IPS-20b (cell line): ENCODE data around the gene SMU1.

ENCODE experiments used
- H3K27ac ChIP-seq: one replicate; pipeline ENCODE4 v1.5.1; 2013; ENCODE audit warnings: low read length
- H3K27me3 ChIP-seq: 2 replicates; pipeline ENCODE4 v1.6.1; 2013; ENCODE audit warnings: mild to moderate bottlenecking, low read length, inconsistent platforms; ENCODE audit not compliant: insufficient read depth
- H3K36me3 ChIP-seq: 2 replicates; pipeline ENCODE4 v1.6.1; 2013; ENCODE audit warnings: low read depth, mild to moderate bottlenecking, inconsistent platforms, low read length, moderate library complexity; ENCODE audit not compliant: insufficient read depth
- H3K4me1 ChIP-seq: 2 replicates; pipeline ENCODE4 v1.6.1; 2013; ENCODE audit warnings: mild to moderate bottlenecking, control low read depth, inconsistent platforms, low read length, moderate library complexity; ENCODE audit not compliant: insufficient read depth
- H3K4me3 ChIP-seq: 2 replicates; pipeline ENCODE4 v1.5.1; 2013; ENCODE audit warnings: mild to moderate bottlenecking, low read length, inconsistent platforms
- H3K9ac ChIP-seq: 2 replicates; pipeline ENCODE4 v1.6.1; 2013; ENCODE audit warnings: low read depth, mild to moderate bottlenecking, inconsistent platforms, low read length, moderate library complexity
- H3K9me3 ChIP-seq: 2 replicates; pipeline ENCODE4 v1.6.1; 2013; ENCODE audit warnings: mild to moderate bottlenecking, low read depth, low read length, inconsistent platforms; ENCODE audit not compliant: insufficient read depth

The SMU1 gene

GRCh38 chr9:33076046-33077004, at the start of gene SMU1:
Gene SMU1 (minus strand): TSS chr9:33076674. CDS start chr9:33076608, 66 bp downstream.
- Histone ChIP-seq H3K4me1 (no peaks in the 10 kb centered on the region), H3K9ac (peak within 1 kb of the TSS; percentile 95), H3K9me3 (no peaks in the 10 kb centered on the region), H3K27ac (peak within 1 kb of the TSS; percentile 22), H3K27me3 (no peaks in the 10 kb centered on the region), H3K36me3 (peaks cover 30% of the 10 kb centered on the region), H3K4me3 (peak within 1 kb of the TSS; percentile 90)

GRCh38 chr9:33125461-33125860, 49.0 kb upstream of the SMU1 start:
- no peaks in the 10 kb centered on the region for H3K27me3 ChIP-seq
- H3K27ac ChIP-seq, result no peak overlapping the region
- no peak overlapping the region for H3K4me3 ChIP-seq
- no peaks in the 10 kb centered on the region for H3K9me3 ChIP-seq
- no peak overlapping the region for H3K9ac ChIP-seq
- no peaks in the 10 kb centered on the region for H3K36me3 ChIP-seq
- no peaks in the 10 kb centered on the region; the same call in 1 of the 2 replicates for H3K4me1 ChIP-seq

DNA sequence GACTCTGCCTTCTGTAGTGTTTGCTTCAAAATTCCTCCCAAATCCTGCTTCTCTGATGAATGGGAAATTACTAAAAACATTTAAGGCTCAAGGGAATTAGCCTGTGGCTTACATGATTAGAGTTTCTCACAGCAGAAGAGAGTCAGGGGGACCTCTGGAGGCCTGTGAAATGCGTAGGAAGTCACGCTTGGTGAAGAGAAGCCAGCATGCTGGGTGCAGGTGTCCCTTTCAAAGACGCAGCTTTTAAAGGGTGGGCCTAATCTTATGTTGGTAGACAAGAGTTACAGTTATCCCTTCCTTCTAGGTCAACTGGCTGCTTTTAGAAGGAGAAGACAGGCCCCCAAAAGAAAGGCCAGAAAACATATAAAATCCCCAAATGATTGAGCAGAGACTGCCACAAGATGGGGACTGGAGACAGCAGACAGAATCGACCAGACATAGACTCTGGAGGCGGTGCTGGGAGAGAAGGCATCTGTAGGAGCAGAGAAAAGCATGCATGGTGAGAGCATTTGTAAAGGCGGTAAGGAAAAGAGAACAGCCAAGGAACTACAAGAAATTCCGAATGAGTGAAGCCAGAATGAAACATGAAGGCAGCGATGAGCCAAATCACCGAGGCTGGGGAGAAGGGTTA, 48.4 kb upstream of the SMU1 start:
- Histone ChIP-seq H3K4me3 (no peak overlapping the region), H3K27ac (no peak overlapping the region), H3K36me3 (no peaks in the 10 kb centered on the region)

GRCh38 chr9:33124046-33124445, 47.6 kb upstream of the SMU1 start:
- H3K9ac ChIP-seq, result no peak overlapping the region
- no peaks in the 10 kb centered on the region for H3K36me3 ChIP-seq
- H3K4me3 ChIP-seq, result no peak overlapping the region
- H3K4me1 ChIP-seq, result no peaks in the 10 kb centered on the region; the same call in 1 of the 2 replicates
- H3K27ac ChIP-seq, result no peak overlapping the region
- H3K9me3 ChIP-seq, result no peaks in the 10 kb centered on the region
- no peaks in the 10 kb centered on the region for H3K27me3 ChIP-seq

More for the DNA sequence above, 48.4 kb upstream of the SMU1 start:
- no peak overlapping the region for H3K9ac ChIP-seq
- H3K27me3 ChIP-seq, result no peaks in the 10 kb centered on the region
- H3K9me3 ChIP-seq, result no peaks in the 10 kb centered on the region
- H3K4me1 ChIP-seq, result no peaks in the 10 kb centered on the region; the same call in 1 of the 2 replicates

DNA sequence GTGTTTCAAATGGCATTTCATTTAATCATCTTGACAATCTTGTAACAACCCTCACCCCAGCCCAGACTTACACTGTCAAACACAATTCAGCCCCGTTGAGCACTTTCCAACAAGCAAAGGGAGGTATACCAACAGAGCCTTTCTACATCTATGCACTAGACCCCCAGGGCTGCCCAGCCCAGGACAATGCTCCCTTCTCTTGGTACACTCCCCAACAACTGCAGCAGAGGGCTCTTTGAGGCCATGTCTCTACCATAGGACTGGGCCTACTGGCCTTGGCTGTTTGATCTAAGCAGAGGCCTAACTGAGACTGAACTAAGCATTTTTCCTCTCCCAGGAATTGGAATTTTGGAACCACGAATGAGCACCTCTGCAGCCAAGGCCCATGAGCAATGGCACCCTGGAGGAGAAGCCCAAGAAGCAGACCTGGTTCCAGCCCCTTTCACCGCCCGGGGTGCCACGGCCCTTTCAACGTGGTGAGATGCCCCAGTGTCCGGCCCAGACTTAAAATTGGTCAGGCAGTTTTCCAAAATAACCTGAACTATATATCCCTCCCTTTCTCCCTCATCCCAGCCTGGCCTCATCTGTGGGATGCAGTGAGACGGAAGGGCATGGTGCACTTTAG, 47.0 kb upstream of the SMU1 start:
- Histone ChIP-seq H3K27me3 (no peaks in the 10 kb centered on the region), H3K4me3 (no peak overlapping the region), H3K9ac (no peak overlapping the region), H3K36me3 (no peaks in the 10 kb centered on the region), H3K9me3 (no peaks in the 10 kb centered on the region), H3K4me1 (no peaks in the 10 kb centered on the region; the same call in 1 of the 2 replicates), H3K27ac (no peak overlapping the region)

- no peaks in the 10 kb centered on the region for H3K36me3 ChIP-seq
- H3K27ac ChIP-seq, result no peak overlapping the region
- H3K4me3 ChIP-seq, result no peak overlapping the region
- H3K9ac ChIP-seq, result no peak overlapping the region
- no peaks in the 10 kb centered on the region for H3K9me3 ChIP-seq
- H3K4me1 ChIP-seq, result no peaks in the 10 kb centered on the region; the same call in 1 of the 2 replicates
- H3K27me3 ChIP-seq, result no peaks in the 10 kb centered on the region
Measured at GRCh38 chr9:33120620-33121019, 44.1 kb upstream of the SMU1 start.

- H3K27me3 ChIP-seq, result no peaks in the 10 kb centered on the region
- H3K9ac ChIP-seq, result no peak overlapping the region
- no peak overlapping the region for H3K27ac ChIP-seq
- H3K4me3 ChIP-seq, result no peak overlapping the region
- H3K9me3 ChIP-seq, result no peaks in the 10 kb centered on the region
- H3K4me1 ChIP-seq, result no peaks in the 10 kb centered on the region
- H3K36me3 ChIP-seq, result no peaks in the 10 kb centered on the region
Measured at GRCh38 chr9:33117796-33118195, 41.3 kb upstream of the SMU1 start.

DNA sequence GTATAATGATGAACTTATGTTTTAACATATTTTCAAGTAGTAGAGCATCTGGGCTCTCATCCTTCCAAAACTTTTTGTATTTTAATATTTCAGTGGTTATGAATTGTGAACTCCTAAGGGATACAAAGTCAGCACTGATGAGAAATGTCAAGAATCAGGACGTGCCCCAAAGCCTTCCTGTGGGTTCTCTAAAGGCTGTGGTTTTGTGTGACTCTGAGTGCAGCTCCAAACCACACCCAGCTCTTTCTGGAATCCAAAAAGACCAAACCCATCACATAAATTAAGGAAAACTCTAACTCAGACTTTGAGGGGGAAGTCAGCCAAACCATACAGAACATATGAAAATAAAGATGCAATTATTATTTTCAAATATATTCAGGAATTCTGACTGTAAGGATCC, 40.8 kb upstream of the SMU1 start:
- H3K27me3 ChIP-seq, result no peaks in the 10 kb centered on the region
- no peaks in the 10 kb centered on the region for H3K36me3 ChIP-seq
- H3K4me3 ChIP-seq, result no peak overlapping the region
- no peaks in the 10 kb centered on the region for H3K4me1 ChIP-seq
- no peak overlapping the region for H3K27ac ChIP-seq
- H3K9me3 ChIP-seq, result no peaks in the 10 kb centered on the region
- no peak overlapping the region for H3K9ac ChIP-seq

- H3K36me3 ChIP-seq, result no peaks in the 10 kb centered on the region
- peaks cover 2% of the 10 kb centered on the region; the same call in 1 of the 2 replicates for H3K4me1 ChIP-seq
Measured at GRCh38 chr9:33116860-33117259, 40.4 kb upstream of the SMU1 start.

DNA sequence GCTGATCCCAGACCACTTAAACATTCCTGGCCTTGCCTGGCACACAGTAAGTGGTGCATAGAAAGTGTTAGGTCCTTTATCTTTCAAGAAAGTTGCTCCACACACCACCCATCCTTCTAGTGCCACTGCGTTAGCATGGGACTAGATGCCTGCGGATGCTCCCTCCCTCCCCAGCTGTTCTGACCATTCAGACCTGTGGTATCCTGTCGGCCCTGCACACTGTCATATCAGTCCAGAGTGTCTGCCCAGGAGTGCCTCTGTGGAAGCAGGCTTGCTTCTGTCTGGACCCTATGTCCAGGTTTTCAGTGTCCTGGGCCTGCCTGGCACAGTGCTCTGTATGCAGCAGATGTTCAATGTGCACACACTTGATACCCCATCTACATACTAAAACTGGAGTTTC, 38.3 kb upstream of the SMU1 start:
- Histone ChIP-seq H3K9me3 (no peaks in the 10 kb centered on the region), H3K36me3 (no peaks in the 10 kb centered on the region), H3K27ac (no peak overlapping the region), H3K4me1 (peaks cover 3% of the 10 kb centered on the region; the same call in 1 of the 2 replicates), H3K9ac (no peak overlapping the region), H3K27me3 (no peaks in the 10 kb centered on the region), H3K4me3 (no peak overlapping the region)

More at GRCh38 chr9:33116860-33117259, 40.4 kb upstream of the SMU1 start:
- Histone ChIP-seq H3K27ac (no peak overlapping the region), H3K27me3 (no peaks in the 10 kb centered on the region), H3K4me3 (no peak overlapping the region), H3K9ac (no peak overlapping the region), H3K9me3 (no peaks in the 10 kb centered on the region)

DNA sequence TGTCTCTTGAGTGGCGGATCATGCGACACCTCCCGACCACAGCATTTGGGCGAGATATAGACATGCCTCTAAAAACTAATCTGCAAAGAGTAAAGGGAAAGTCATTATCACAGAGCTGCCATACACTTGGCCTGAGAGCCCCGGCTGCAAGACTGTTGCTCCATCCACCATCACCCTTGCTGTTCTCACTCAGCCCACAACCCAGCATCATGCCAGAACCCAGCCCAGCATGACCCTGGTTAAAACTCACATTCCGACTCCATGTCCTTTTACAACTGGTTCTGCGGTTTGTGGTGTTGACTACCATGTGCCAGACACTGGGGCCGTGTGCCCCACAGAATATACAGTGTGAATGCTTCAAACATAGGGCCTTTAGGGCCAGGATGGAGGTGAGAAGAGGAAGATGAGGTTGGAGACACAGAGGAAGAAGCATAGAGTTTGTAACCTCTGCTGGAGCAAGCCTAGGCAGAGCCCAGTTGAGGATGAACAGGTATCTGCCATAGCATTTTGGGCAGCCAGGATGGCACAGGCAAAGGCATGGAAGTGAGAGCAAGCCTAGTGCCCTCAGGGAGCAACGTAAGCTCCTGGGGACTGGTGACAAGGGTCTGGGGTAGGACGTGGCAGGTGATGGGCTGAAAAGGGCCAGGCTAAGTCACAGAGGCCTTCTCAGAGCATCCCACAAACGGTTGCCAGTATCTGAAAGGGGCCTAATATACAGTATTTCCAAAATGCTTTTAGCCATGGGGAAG, 37.5 kb upstream of the SMU1 start:
- Histone ChIP-seq H3K27ac (no peak overlapping the region), H3K4me1 (peaks cover 3% of the 10 kb centered on the region; the same call in 1 of the 2 replicates), H3K36me3 (no peaks in the 10 kb centered on the region)

More for the DNA sequence above, 37.5 kb upstream of the SMU1 start:
- no peak overlapping the region; the same call in 1 of the 2 replicates for H3K9ac ChIP-seq
- no peaks in the 10 kb centered on the region for H3K27me3 ChIP-seq
- no peaks in the 10 kb centered on the region for H3K9me3 ChIP-seq
- no peak overlapping the region for H3K4me3 ChIP-seq
